ENCODE data around the gene TOPAZ1.

The TOPAZ1 gene

GRCh38 chr3:44334326-44334725 is 92.6 kb downstream of the TOPAZ1 start:
- Histone ChIP-seq H3K36me3 (replicated peaks) (no peaks in the 10 kb centered on the region), H3K4me3 (ENCODE audit: low read depth, low read length) (no peak overlapping the region), H3K27me3 (replicated peaks) (no peaks in the 10 kb centered on the region), H3K27ac (no peak overlapping the region)
- DNase-seq = no peak
- TF ChIP-seq CTCF (IDR thresholded peaks at IDR 0.05; ENCODE audit: low read depth, low read length, missing control alignments) = no peak
- in situ Hi-C loops (cut with HindIII; ENCODE audit: low pct_ligation_motif_present, low sequenced_read_pairs) = no loop called here

- TF ChIP-seq CTCF (IDR thresholded peaks at IDR 0.05; ENCODE audit: low read depth, low read length, missing control alignments) = no peak
- H3K27ac ChIP-seq = no peak overlapping the region
- no peak for DNase-seq
- in situ Hi-C loops (cut with HindIII; ENCODE audit: low pct_ligation_motif_present, low sequenced_read_pairs) = no loop called here
- no peaks in the 10 kb centered on the region for H3K27me3 ChIP-seq (replicated peaks)
- H3K4me3 ChIP-seq (ENCODE audit: low read depth, low read length) = peak overlapping the region; percentile 93
- H3K36me3 ChIP-seq (replicated peaks) = no peaks in the 10 kb centered on the region
These were observed 95.6 kb downstream of the TOPAZ1 start for GRCh38 chr3:44337248-44337785.

- peak; percentile 96 for DNase-seq
- no peak for TF ChIP-seq CTCF (IDR thresholded peaks at IDR 0.05; ENCODE audit: low read depth, low read length, missing control alignments)
- in situ Hi-C loops (cut with HindIII; ENCODE audit: low pct_ligation_motif_present, low sequenced_read_pairs) = no loop called here
- Histone ChIP-seq H3K4me3 (ENCODE audit: low read depth, low read length) (peak within 1 kb of the TSS; percentile 93), H3K27me3 (replicated peaks) (no peaks in the 10 kb centered on the region), H3K27ac (peak within 1 kb of the TSS; percentile 63), H3K36me3 (replicated peaks) (no peaks in the 10 kb centered on the region)
These were observed 96.5 kb downstream of the TOPAZ1 start, which contains the start of gene TCAIM for GRCh38 chr3:44338010-44338827. TSS of gene TCAIM (plus strand) at chr3:44338766. CDS start at chr3:44354783, 16,017 bp downstream.

- H3K27me3 ChIP-seq (replicated peaks) = no peaks in the 10 kb centered on the region
- H3K27ac ChIP-seq = peak overlapping the region; percentile 63
- TF ChIP-seq CTCF (IDR thresholded peaks at IDR 0.05; ENCODE audit: low read depth, low read length, missing control alignments) = no peak
- in situ Hi-C loops (cut with HindIII; ENCODE audit: low pct_ligation_motif_present, low sequenced_read_pairs) = no loop called here
- DNase-seq = no peak
- peak overlapping the region; percentile 93 for H3K4me3 ChIP-seq (ENCODE audit: low read depth, low read length)
- no peaks in the 10 kb centered on the region for H3K36me3 ChIP-seq (replicated peaks)
These were observed 97.1 kb downstream of the TOPAZ1 start for GRCh38 chr3:44338828-44339127.

- no peaks in the 10 kb centered on the region for H3K27me3 ChIP-seq (replicated peaks)
- DNase-seq = no peak
- in situ Hi-C loops (cut with HindIII; ENCODE audit: low pct_ligation_motif_present, low sequenced_read_pairs) = no loop called here
- TF ChIP-seq CTCF (IDR thresholded peaks at IDR 0.05; ENCODE audit: low read depth, low read length, missing control alignments) = no peak
- H3K27ac ChIP-seq = peak overlapping the region; percentile 63
- H3K36me3 ChIP-seq (replicated peaks) = no peaks in the 10 kb centered on the region
- H3K4me3 ChIP-seq (ENCODE audit: low read depth, low read length) = peak overlapping the region; percentile 93
These were observed 97.7 kb downstream of the TOPAZ1 start for GRCh38 chr3:44339181-44340057.
